Measurements from ENCODE around the gene LNPEP.

DNA sequence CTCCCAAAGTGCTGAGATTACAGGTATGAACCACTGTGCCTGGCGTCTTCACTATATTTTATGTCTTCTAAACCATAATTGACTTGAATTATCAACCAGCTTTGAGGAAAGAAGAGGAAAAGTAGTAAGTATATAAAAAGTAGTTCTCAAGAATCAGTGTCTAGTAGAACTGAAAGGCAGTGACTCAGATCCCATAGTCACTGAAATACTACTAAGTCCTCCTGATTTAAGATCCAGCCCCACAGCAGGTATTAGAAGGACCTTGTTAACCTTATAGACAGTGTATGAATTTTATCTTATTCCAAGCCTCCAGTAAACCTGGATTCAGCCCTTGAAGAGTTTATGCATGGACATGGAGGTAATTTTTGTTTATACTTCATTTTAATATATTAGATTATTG is 31.5 kb downstream of the LNPEP start:
- TF ChIP-seq CTCF (IDR thresholded peaks at IDR 0.05) (no peak), POLR2A (IDR thresholded peaks at IDR 0.05) (no peak), POLR2AphosphoS5 (IDR thresholded peaks at IDR 0.05) (no peak)
